HG03064 (cell line): ENCODE measurements around the gene SPOPL.
"Not testable (repeated sequence)": the region's sequence is repeated elsewhere in the genome, so short reads cannot be mapped to it uniquely, and the experiment has no call there.

Experiments
- ATAC-seq: cut with Tn5 transposase; IDR thresholded peaks from one replicate; pipeline ENCODE4 v1.9.1; 2021; ENCODE audit warnings: low read depth; ENCODE audit not compliant: unreplicated experiment

The SPOPL gene

GRCh38 chr2:138501425-138502254 lies at the start of gene SPOPL:
Gene SPOPL (plus strand): TSS chr2:138501770. CDS start chr2:138550217, 48,447 bp downstream.
- ATAC-seq, result peak; percentile 74

- ATAC-seq, result no peak
Observed at GRCh38 chr2:138452324-138452723, 49.2 kb upstream of the SPOPL start.

- ATAC-seq, result no peak
Observed at GRCh38 chr2:138453815-138454214, 47.8 kb upstream of the SPOPL start.

GRCh38 chr2:138454761-138455160 lies 46.8 kb upstream of the SPOPL start:
- no peak for ATAC-seq

GRCh38 chr2:138455275-138455674 lies 46.3 kb upstream of the SPOPL start:
- ATAC-seq, result no peak

- no peak for ATAC-seq
Observed at GRCh38 chr2:138455691-138456090, 45.9 kb upstream of the SPOPL start.

GRCh38 chr2:138462689-138463088 lies 38.9 kb upstream of the SPOPL start:
- ATAC-seq, result not testable (repeated sequence)

- no peak for ATAC-seq
Observed at GRCh38 chr2:138468617-138469016, 33.0 kb upstream of the SPOPL start.

- no peak for ATAC-seq
Observed at GRCh38 chr2:138469411-138469810, 32.2 kb upstream of the SPOPL start.

- no peak for ATAC-seq
Observed at GRCh38 chr2:138470941-138471340, 30.6 kb upstream of the SPOPL start.

GRCh38 chr2:138474100-138474825 lies 27.3 kb upstream of the SPOPL start:
- no peak for ATAC-seq

GRCh38 chr2:138475277-138475776 lies 26.2 kb upstream of the SPOPL start:
- peak; percentile 83 for ATAC-seq

- ATAC-seq, result no peak
Observed at GRCh38 chr2:138476186-138476585, 25.4 kb upstream of the SPOPL start.

GRCh38 chr2:138476940-138477339 lies 24.6 kb upstream of the SPOPL start:
- no peak for ATAC-seq

- not testable (repeated sequence) for ATAC-seq
Observed at GRCh38 chr2:138482796-138483195, 18.8 kb upstream of the SPOPL start.

- no peak for ATAC-seq
Observed at GRCh38 chr2:138485019-138485418, 16.6 kb upstream of the SPOPL start.

GRCh38 chr2:138486363-138487198 lies 15.0 kb upstream of the SPOPL start:
- no peak for ATAC-seq

- ATAC-seq, result no peak
Observed at GRCh38 chr2:138490673-138491494, 10.7 kb upstream of the SPOPL start.

GRCh38 chr2:138491495-138491862 lies 10.1 kb upstream of the SPOPL start:
- ATAC-seq, result no peak

- no peak for ATAC-seq
Observed at GRCh38 chr2:138492160-138492559, 9.4 kb upstream of the SPOPL start.
